22Rv1 (cell line): ENCODE results near the gene THOC7.

Source experiments
- CTCF ChIP-seq: fragments of 450-650 bp; IDR thresholded peaks from 2 replicates; pipeline ENCODE4 v1.5.1; 2017; ENCODE audit warnings: mild to moderate bottlenecking
- ZFX ChIP-seq: fragments of 450-650 bp; IDR thresholded peaks from 2 replicates; pipeline ENCODE4 v1.6.1; 2017; ENCODE audit warnings: antibody characterized with exemption, borderline replicate concordance

- TF ChIP-seq CTCF (no peak), ZFX (no peak)
Observed at GRCh38 chr3:63847718-63848450, 15.7 kb downstream of the THOC7 start.
